Subcutaneous abdominal adipose tissue (tissue), 5 donors: ENCODE measurements around the gene PRKD2.
"Not testable (repeated sequence)": the region's sequence is repeated elsewhere in the genome, so short reads cannot be mapped to it uniquely, and the experiment has no call there.

Experiments used
- H3K27ac ChIP-seq: one replicate; pipeline ENCODE4 v1.7.0; 2013; ENCODE audit warnings: low read depth, mild to moderate bottlenecking, inconsistent platforms, low read length, moderate library complexity
- H3K27me3 ChIP-seq, 5 donors: one replicate each; pipeline ENCODE4 v1.7.0; 2013; ENCODE audit warnings: low read length in 5 of 5, inconsistent platforms in 1 of 5; ENCODE audit not compliant: control insufficient read depth in 5 of 5, insufficient read depth in 4 of 5
- H3K36me3 ChIP-seq, 5 donors: one replicate each; pipeline ENCODE4 v1.7.0; 2013; ENCODE audit warnings: low read length in 5 of 5; ENCODE audit not compliant: control insufficient read depth in 5 of 5, insufficient read depth in 5 of 5
- H3K4me1 ChIP-seq, 5 donors: one replicate each; pipeline ENCODE4 v1.7.0; 2013; ENCODE audit warnings: low read length in 5 of 5, mild to moderate bottlenecking in 3 of 5, moderate library complexity in 1 of 5; ENCODE audit not compliant: control insufficient read depth in 5 of 5, insufficient read depth in 5 of 5
- H3K4me3 ChIP-seq, 5 donors: one replicate each; pipeline ENCODE4 v1.7.0; 2013; ENCODE audit warnings: low read length in 5 of 5, low read depth in 1 of 5
- H3K9ac ChIP-seq, 5 donors: one replicate each; pipeline ENCODE4 v1.7.0; 2013; ENCODE audit warnings: low read length in 5 of 5, mild to moderate bottlenecking in 4 of 5, moderate library complexity in 3 of 5
- H3K9me3 ChIP-seq, 5 donors: one replicate each; pipeline ENCODE4 v1.7.0; 2013; ENCODE audit warnings: low read length in 5 of 5; ENCODE audit not compliant: control insufficient read depth in 5 of 5
- donor health status: healthy.
- donor health status: healthy.
- donor health status: healthy.
- donor health status: healthy.
- donor health status: healthy.

Gene PRKD2

DNA sequence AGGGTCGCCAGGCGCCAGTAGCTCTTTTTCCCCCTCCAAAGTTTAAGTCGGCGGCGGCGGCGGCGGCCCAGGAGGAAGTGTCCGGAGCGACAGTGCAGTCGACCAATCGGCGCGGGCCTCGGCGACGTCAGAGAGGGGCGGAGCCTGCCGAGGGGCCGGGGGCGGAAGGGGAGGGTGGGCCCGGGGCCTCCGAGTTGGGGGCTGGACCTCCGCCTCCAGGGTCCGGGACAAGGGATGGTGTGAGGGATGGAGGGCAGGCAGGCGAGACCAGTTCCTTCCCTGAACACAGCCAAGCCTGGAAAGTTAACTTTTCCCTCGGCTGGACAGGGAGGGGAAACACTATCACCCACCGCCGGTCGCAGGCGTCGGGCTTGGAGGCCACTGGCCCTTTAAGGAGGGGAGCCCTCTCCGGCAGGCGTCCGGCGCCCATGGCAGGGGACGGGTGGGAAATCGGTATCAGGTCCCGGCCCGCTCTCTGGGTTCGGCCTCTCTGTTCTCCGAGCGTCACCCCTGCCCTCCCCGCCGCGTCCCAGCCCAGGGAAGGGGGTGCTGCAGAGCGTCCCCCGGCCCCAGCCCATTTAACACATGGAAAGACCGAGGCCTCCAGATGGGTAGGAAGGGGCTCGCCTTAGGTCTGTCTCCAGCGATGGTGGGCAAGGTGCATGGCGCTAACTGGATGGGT lies at the start of gene PRKD2:
Gene PRKD2, minus strand, starts transcription at position 81 of the 682 bp plus-strand sequence. CDS start 744 bp downstream, outside the sequence.
- peaks cover 6 to 81% (median 74%) of the 10 kb centered on the region in 5 donors for H3K4me1 ChIP-seq
- peaks cover 0 to 35% (median 29%) of the 10 kb centered on the region in 5 donors for H3K36me3 ChIP-seq
- peak within 1 kb of the TSS; percentile 81 to 90 (median 86) for H3K9ac ChIP-seq
- no peaks in the 10 kb centered on the region for H3K27me3 ChIP-seq
- H3K9me3 ChIP-seq: no peaks in the 10 kb centered on the region
- H3K4me3 ChIP-seq: peak within 1 kb of the TSS; percentile 82 to 90 (median 83)
- peak within 1 kb of the TSS; percentile 93 for H3K27ac ChIP-seq

- Histone ChIP-seq H3K27me3 (no peaks in the 10 kb centered on the region), H3K27ac (no peak overlapping the region), H3K9ac (no peak overlapping the region), H3K4me1 (peaks cover 0 to 19% (median 10%) of the 10 kb centered on the region in 5 donors), H3K36me3 (no peaks in the 10 kb centered on the region), H3K4me3 (no peak overlapping the region), H3K9me3 (no peaks in the 10 kb centered on the region)
Observed at GRCh38 chr19:46764817-46765291, 47.9 kb upstream of the PRKD2 start.

DNA sequence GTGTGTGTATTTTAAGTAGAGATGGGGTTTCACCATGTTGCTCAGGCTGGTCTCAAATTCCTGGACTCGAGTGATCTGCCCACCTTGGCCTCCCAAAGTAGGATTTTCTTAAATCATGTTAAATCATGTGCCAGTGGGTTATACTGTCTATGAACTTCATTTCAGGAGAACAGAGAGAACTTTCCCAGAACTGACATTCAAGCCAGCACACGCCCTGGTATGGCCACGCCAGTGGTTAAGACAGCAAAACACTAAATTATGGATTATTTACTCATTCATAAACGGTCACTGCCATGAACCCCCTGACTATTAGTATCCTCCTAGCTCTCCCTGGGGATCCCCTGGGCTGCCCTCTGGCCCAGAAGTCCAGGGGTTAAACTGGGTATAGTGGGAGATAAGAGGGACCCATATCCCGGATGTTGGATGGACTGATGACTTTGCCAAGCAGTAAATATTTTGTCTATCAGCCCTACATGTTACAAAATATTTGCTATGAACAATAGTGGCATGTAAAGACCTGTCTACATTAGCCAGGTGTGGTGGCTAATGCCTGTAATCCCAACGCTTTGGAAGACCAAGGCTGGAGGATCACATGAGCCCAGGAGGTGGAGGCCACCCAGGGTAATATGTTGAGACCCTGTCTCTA lies 45.5 kb upstream of the PRKD2 start:
- H3K27me3 ChIP-seq: no peaks in the 10 kb centered on the region
- H3K27ac ChIP-seq: no peak overlapping the region
- H3K4me1 ChIP-seq: peaks cover 0 to 29% (median 15%) of the 10 kb centered on the region in 5 donors
- no peak overlapping the region for H3K9ac ChIP-seq
- no peaks in the 10 kb centered on the region for H3K36me3 ChIP-seq
- no peaks in the 10 kb centered on the region for H3K9me3 ChIP-seq
- no peak overlapping the region for H3K4me3 ChIP-seq

DNA sequence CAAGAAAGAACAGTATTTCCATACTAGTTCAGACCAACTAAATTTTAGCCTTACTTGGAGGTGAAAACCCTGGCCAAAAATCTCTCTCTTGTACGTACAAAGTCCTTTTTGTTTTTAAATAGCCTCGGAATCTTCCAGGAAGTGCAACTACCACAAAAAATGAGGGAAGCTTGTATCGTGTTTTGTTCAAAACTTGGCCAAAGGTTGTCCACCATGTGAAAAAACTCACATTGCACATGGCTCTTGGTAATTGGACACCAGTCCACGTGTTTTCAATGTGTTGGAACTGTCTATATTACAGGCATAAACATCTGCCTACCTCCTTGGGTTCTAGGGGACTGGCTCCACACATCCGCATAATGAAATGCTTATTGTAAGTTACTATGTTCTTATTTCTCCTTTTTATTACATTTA lies 44.5 kb upstream of the PRKD2 start:
- Histone ChIP-seq H3K9me3 (no peaks in the 10 kb centered on the region), H3K36me3 (peaks cover 0 to 6% (median 3%) of the 10 kb centered on the region in 5 donors), H3K27me3 (no peaks in the 10 kb centered on the region), H3K27ac (peak overlapping the region; percentile 30), H3K4me1 (peaks cover 0 to 37% (median 21%) of the 10 kb centered on the region in 5 donors), H3K4me3 (no peak overlapping the region), H3K9ac (no peak overlapping the region)

GRCh38 chr19:46760897-46761296 lies 44.0 kb upstream of the PRKD2 start:
- H3K27ac ChIP-seq: not testable (repeated sequence)
- peaks cover 0 to 41% (median 21%) of the 10 kb centered on the region in 5 donors for H3K4me1 ChIP-seq

DNA sequence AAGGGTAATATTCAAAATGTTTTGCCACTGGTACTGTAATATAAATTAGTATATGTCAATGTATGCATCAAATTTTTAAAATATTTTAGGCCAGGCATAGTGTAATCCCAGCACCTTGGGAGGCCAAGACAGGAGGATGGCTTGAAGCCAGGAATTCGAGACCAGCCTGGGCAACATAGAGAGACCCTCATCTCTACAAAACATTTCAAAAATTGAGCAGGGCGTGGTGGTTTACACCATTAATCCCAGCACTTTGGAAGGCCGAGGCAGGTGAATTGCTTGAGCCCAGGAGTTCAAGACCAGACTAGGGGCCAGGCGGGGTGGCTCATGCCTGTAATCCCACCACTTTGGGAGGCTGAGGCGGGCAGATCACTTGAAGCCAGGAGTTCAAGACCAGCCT lies 43.4 kb upstream of the PRKD2 start:
- Histone ChIP-seq H3K27me3 (no peaks in the 10 kb centered on the region), H3K27ac (no peak overlapping the region), H3K9me3 (no peaks in the 10 kb centered on the region), H3K4me3 (no peak overlapping the region), H3K9ac (no peak overlapping the region), H3K4me1 (peaks cover 0 to 46% (median 23%) of the 10 kb centered on the region in 5 donors), H3K36me3 (peaks cover 0 to 15% (median 5%) of the 10 kb centered on the region in 5 donors)

More at GRCh38 chr19:46760897-46761296, 44.0 kb upstream of the PRKD2 start:
- H3K36me3 ChIP-seq: peaks cover 0 to 11% (median 5%) of the 10 kb centered on the region in 5 donors
- not testable (repeated sequence) for H3K4me3 ChIP-seq, H3K27me3 ChIP-seq, H3K9ac ChIP-seq, H3K9me3 ChIP-seq

- Histone ChIP-seq H3K27me3 (no peaks in the 10 kb centered on the region), H3K9me3 (no peaks in the 10 kb centered on the region), H3K4me1 (peaks cover 0 to 51% (median 25%) of the 10 kb centered on the region in 5 donors), H3K9ac (no peak overlapping the region), H3K36me3 (peaks cover 0 to 15% (median 5%) of the 10 kb centered on the region in 5 donors), H3K27ac (no peak overlapping the region), H3K4me3 (no peak overlapping the region)
Observed at GRCh38 chr19:46759817-46760333, 43.0 kb upstream of the PRKD2 start.

DNA sequence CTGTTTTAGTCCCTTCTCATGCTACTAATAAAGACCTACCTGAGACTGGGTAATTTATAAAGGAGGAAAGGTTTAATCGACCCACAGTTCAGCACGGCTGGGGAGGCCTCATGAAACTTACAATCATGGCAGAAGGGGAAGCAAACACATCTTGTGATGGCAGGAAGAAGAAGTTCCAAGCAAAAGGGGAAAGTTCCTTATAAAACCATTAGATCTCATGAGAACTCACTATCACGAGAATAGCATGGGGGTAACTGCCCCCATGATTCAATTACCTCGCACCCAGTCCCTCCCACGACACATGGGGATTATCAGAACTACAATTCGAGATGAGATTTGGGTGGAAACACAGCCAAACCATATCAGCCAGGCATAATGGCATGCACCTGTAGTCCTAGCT lies 42.3 kb upstream of the PRKD2 start:
- Histone ChIP-seq H3K27ac (no peak overlapping the region), H3K9ac (no peak overlapping the region), H3K4me1 (peaks cover 0 to 53% (median 25%) of the 10 kb centered on the region in 5 donors), H3K36me3 (peaks cover 0 to 15% (median 5%) of the 10 kb centered on the region in 5 donors), H3K4me3 (no peak overlapping the region), H3K27me3 (no peaks in the 10 kb centered on the region), H3K9me3 (no peaks in the 10 kb centered on the region)

DNA sequence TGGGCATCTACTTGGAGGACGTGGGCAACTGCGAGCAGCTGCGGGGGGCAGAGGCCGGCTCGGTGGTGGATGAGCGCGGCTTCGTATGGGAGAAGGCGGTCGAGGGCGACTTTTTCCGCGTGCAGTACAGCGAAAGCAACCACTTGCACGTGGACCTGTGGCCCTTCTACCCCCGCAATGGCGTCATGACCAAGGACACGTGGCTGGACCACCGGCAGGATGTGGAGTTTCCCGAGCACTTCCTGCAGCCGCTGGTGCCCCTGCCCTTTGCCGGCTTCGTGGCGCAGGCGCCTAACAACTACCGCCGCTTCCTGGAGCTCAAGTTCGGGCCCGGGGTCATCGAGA lies 39.6 kb upstream of the PRKD2 start:
- Histone ChIP-seq H3K9me3 (no peaks in the 10 kb centered on the region), H3K27me3 (no peaks in the 10 kb centered on the region), H3K9ac (no peak overlapping the region), H3K36me3 (peaks cover 0 to 22% (median 11%) of the 10 kb centered on the region in 5 donors), H3K4me3 (no peak overlapping the region), H3K4me1 (peaks cover 0 to 50% (median 22%) of the 10 kb centered on the region in 5 donors), H3K27ac (no peak overlapping the region)
